Ascending aorta (tissue), 2 donors: ENCODE measurements around the gene MSRB3. TPM values are rescaled to one million over a fixed set of nuclear protein-coding genes. Genes with fewer than 3 reads are reported as not detected.

ENCODE experiments used
- DNase-seq, 2 donors: peaks; one replicate each; pipeline ENCODE4 v3.0.0-alpha.2; 2019; ENCODE audit warnings: low spot score in 2 of 2
- H3K27ac ChIP-seq, 2 donors: fragments of 200-600 bp; sonication (generic); one replicate each; pipeline ENCODE4 v1.5.1; 2016 to 2017; ENCODE audit warnings: mild to moderate bottlenecking in 1 of 2
- H3K27me3 ChIP-seq: fragments of 200-600 bp; sonication (generic); one replicate; pipeline ENCODE4 v1.5.1; 2017
- H3K36me3 ChIP-seq, 2 donors: fragments of 200-600 bp; sonication (generic); one replicate each; pipeline ENCODE4 v1.5.1; 2016
- H3K4me1 ChIP-seq, 2 donors: fragments of 200-600 bp; sonication (generic); one replicate each; pipeline ENCODE4 v1.5.1; 2016 to 2017; ENCODE audit warnings: mild to moderate bottlenecking in 1 of 2
- H3K4me3 ChIP-seq, 2 donors: fragments of 200-600 bp; sonication (generic); one replicate each; pipeline ENCODE4 v1.5.1; 2016 to 2017; ENCODE audit warnings: mild to moderate bottlenecking in 1 of 2
- H3K9me3 ChIP-seq, 2 donors: fragments of 200-600 bp; sonication (generic); one replicate each; pipeline ENCODE4 v1.5.1; 2016
- CTCF ChIP-seq, 3 experiments: fragments of 200-600 bp in 2 of 3; fragments of 450-650 bp in 1 of 3; sonication (generic) in 2 of 3; IDR thresholded peaks; one replicate each; pipeline ENCODE4 v1.5.1; 2016 to 2019; ENCODE audit warnings: antibody characterized with exemption in 3 of 3, mild to moderate bottlenecking in 1 of 3, moderate library complexity in 1 of 3
- intact Hi-C: fragments of 100-400 bp; cut with DNase I; formaldehyde crosslinking; loops from one replicate; pipeline ENCODE4 v1.15.1; 2023
- total RNA-seq: library from RNA; depleted of rRNA; stranded (reverse); fragments of >200 nt; gene quantifications from one replicate; pipeline ENCODE4 v1.1.0, GENCODE V29; 2016

MSRB3 gene
- total RNA-seq, 1 donor from 2014 or later, result 79.4 TPM

GRCh38 chr12:65300679-65301349 lies 22.3 kb downstream of the MSRB3 start:
- peak in 1 of 3 experiments; percentile 20 for TF ChIP-seq CTCF (IDR thresholded peaks at IDR 0.05)
- Histone ChIP-seq H3K27me3 (no peaks in the 10 kb centered on the region), H3K27ac (no peak overlapping the region), H3K36me3 (no peaks in the 10 kb centered on the region), H3K4me1 (peaks cover 0 to 7% of the 10 kb centered on the region in 2 donors), H3K9me3 (no peaks in the 10 kb centered on the region), H3K4me3 (no peak overlapping the region)
- no peak for DNase-seq
- intact Hi-C loops, result no loop called here

GRCh38 chr12:65302891-65303290 lies 24.4 kb downstream of the MSRB3 start:
- DNase-seq, result no peak
- Histone ChIP-seq H3K4me1 (peaks cover 0 to 18% of the 10 kb centered on the region in 2 donors), H3K27ac (no peak overlapping the region), H3K9me3 (no peaks in the 10 kb centered on the region), H3K36me3 (no peaks in the 10 kb centered on the region), H3K4me3 (no peak overlapping the region), H3K27me3 (no peaks in the 10 kb centered on the region)
- TF ChIP-seq CTCF (IDR thresholded peaks at IDR 0.05), result no peak
- intact Hi-C loops, result no loop called here

- H3K27ac ChIP-seq, result no peak overlapping the region
Observed at GRCh38 chr12:65305346-65305950, 27.0 kb downstream of the MSRB3 start.

GRCh38 chr12:65306366-65307168 lies 28.1 kb downstream of the MSRB3 start:
- Histone ChIP-seq H3K4me1 (peaks cover 0 to 10% of the 10 kb centered on the region in 2 donors), H3K36me3 (peaks cover 0 to 4% of the 10 kb centered on the region in 2 donors), H3K4me3 (no peak overlapping the region), H3K27me3 (no peaks in the 10 kb centered on the region), H3K27ac (no peak overlapping the region), H3K9me3 (no peaks in the 10 kb centered on the region)
- no peak for DNase-seq
- intact Hi-C loops, result no loop called here
- TF ChIP-seq CTCF (IDR thresholded peaks at IDR 0.05), result peak; percentile 4 to 39 (median 19)

More at GRCh38 chr12:65305346-65305950, 27.0 kb downstream of the MSRB3 start:
- no peak for TF ChIP-seq CTCF (IDR thresholded peaks at IDR 0.05)
- DNase-seq, result no peak
- Histone ChIP-seq H3K36me3 (peaks cover 0 to 4% of the 10 kb centered on the region in 2 donors), H3K4me1 (peaks cover 0 to 11% of the 10 kb centered on the region in 2 donors), H3K9me3 (no peaks in the 10 kb centered on the region), H3K27me3 (no peaks in the 10 kb centered on the region), H3K4me3 (no peak overlapping the region)
- intact Hi-C loops, result no loop called here

GRCh38 chr12:65307169-65307501 lies 28.7 kb downstream of the MSRB3 start:
- Histone ChIP-seq H3K36me3 (peaks cover 0 to 4% of the 10 kb centered on the region in 2 donors), H3K4me3 (no peak overlapping the region), H3K4me1 (peaks cover 0 to 10% of the 10 kb centered on the region in 2 donors), H3K27ac (no peak overlapping the region), H3K9me3 (no peaks in the 10 kb centered on the region), H3K27me3 (no peaks in the 10 kb centered on the region)
- intact Hi-C loops, result no loop called here
- TF ChIP-seq CTCF (IDR thresholded peaks at IDR 0.05), result no peak
- DNase-seq, result no peak
